Anterior cingulate cortex (tissue), 58 donors: ENCODE results near the gene STIM1.
A peak's percentile ranks its signal among the peaks of the same experiment; 100 is the strongest.
"Not testable (repeated sequence)": the region's sequence is repeated elsewhere in the genome, so short reads cannot be mapped to it uniquely, and the experiment has no call there.

ENCODE experiments used
- DNase-seq, 58 donors: peaks; one replicate each; lab custom pipeline; 2025; lab: John Stamatoyannopoulos, UW

Gene STIM1

DNA sequence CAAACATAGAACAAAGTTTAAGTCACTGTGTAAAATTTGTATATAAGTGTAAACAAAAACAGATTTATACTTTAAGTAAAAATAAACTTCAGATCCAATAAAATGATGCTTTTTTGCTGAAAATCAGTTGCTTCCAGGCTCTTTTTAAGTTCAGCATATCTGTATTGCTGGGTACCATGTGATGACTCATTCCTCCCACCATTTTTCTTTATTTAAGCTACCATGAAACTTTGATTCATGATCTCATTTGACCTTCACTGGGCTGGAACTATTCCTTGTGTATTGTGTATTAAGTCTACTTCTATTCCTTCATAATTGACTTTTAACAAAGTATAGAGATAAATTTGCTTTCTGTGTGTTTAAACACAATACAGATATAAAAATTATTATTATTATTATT lies 192.9 kb downstream of the STIM1 start:
- no peak for DNase-seq

DNA sequence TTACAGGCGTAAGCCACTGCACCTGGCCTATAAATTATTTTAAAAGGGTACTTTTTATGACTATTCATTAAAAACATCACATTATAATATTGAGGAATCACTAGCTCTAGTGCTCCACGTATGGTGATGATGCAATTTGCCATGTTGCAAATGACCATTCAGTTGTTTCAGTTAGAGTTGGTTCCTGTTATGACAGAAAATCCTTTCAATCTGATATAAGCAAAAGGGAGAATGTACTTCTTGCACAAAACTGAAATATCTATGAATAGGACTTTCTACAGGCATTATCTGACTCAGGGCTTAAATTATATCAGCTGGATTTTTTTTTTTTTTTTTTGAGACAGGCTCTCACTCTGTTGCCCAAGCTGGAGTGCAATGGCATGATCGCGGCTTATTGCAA lies 193.5 kb downstream of the STIM1 start:
- DNase-seq = no peak

GRCh38 chr11:4050138-4050537 lies 194.7 kb downstream of the STIM1 start:
- no peak for DNase-seq

DNA sequence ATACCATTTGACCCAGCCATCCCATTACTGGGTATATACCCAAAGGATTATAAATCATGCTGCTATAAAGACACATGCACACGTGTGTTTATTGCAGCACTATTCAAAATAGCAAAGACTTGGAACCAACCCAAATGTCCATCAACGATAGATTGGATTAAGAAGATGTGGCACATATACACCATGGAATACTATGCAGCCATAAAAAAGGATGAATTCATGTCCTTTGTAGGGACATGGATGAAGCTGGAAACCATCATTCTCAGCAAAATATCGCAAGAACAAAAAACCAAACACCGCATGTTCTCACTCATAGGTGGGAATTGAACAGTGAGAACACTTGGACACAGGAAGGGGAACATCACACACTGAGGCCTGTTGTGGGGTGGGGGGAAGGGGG lies 197.7 kb downstream of the STIM1 start:
- not testable (repeated sequence) for DNase-seq

GRCh38 chr11:4054643-4055042 lies 199.2 kb downstream of the STIM1 start:
- no peak for DNase-seq

- DNase-seq = no peak
Measured at GRCh38 chr11:4059424-4059823, 204.0 kb downstream of the STIM1 start.

- no peak for DNase-seq
Measured at GRCh38 chr11:4060182-4060923, 204.9 kb downstream of the STIM1 start.

DNA sequence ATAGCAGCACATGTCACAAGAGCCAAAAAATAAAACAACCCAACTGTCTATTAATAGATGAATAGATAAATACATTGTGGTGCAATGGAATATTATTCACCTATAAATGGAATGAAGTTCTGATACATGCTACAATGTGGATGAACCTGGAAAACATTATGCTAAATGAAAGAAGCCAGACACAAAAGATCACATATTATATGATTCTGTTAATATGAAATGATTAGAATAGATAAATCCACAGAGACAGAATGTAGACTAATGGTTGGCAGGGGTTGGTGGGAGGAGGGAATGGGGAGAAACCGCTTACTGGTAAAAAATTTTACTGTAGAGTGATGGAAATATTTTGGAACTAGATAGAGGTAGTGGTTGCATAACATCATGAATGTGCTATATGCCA lies 206.2 kb downstream of the STIM1 start:
- no peak for DNase-seq

GRCh38 chr11:4063348-4063747 lies 207.9 kb downstream of the STIM1 start:
- DNase-seq = no peak

DNA sequence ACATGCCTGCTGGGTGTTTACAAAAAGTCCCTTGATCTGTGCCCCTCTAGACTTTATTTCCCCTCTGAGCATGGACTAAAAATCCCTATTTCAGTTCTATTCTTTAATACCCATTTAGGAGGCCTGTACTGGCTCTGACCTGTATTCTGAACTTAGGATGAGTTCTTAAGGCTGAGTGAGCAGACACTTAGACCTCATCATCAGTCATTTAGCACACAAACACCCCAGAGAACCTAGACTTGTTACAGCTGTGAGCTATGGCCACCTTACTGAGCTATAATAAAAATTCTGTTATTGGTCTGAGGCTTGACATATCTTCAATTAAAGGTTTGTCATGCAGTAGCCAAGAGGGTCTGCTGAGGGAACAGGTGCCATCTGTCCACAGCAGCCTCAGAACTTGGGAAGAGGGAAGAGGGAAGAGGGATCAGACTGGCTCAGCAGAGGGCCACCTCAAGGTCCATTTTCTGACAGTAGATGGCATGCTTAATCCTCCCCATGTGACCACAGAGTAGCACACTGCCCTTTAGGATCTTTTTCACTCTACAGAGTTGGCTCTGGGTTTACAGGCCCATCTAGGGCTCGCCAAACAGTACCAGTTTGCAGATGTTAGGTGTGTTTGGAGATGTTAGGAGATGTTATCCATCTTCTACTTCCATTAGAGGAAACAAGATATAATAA lies 209.0 kb downstream of the STIM1 start:
- no peak for DNase-seq

GRCh38 chr11:4065086-4065485 lies 209.6 kb downstream of the STIM1 start:
- DNase-seq = no peak

GRCh38 chr11:4065601-4066377 lies 210.3 kb downstream of the STIM1 start:
- peak in 1 of 58 donors; percentile 4 for DNase-seq

DNA sequence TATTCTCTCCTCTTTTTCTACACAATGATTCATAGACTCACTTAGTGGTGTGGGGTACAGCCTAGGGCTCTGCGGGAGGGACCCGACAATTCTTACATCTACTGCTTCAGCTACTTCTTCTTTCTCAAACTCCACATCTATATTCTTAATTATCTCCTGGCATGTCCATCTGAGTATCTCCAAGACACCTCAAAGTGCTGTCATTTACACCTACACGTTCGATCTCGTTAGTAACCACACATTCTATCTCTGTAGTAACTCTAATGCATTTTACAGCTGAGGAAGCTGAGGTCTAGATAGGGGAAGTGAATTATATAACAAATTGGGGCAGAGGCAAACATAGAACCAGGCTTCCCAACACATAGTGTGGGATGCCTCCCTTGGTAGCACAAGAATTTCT lies 211.4 kb downstream of the STIM1 start:
- DNase-seq = no peak

DNA sequence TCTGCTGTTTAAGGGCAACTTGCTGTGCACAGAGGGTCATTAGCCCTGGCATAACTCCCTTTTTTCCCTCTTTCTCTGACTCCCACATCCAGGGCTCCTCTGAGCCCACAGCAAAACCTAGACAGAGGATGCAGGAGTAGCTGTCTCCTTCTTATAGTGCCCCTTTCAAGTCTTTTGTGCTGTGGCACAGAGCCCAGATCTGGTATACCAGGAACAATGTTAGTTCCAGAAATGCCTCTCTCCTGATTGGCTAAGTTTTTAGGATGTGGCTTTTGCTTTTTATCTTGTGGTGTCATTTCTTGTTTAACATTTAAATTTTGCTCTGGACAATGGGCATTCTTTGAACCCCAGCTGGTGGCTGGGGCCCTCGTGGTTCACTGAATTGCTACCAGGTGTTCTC lies 213.5 kb downstream of the STIM1 start:
- DNase-seq = no peak

- no peak for DNase-seq
Measured at GRCh38 chr11:4071325-4071724, 215.9 kb downstream of the STIM1 start.

DNA sequence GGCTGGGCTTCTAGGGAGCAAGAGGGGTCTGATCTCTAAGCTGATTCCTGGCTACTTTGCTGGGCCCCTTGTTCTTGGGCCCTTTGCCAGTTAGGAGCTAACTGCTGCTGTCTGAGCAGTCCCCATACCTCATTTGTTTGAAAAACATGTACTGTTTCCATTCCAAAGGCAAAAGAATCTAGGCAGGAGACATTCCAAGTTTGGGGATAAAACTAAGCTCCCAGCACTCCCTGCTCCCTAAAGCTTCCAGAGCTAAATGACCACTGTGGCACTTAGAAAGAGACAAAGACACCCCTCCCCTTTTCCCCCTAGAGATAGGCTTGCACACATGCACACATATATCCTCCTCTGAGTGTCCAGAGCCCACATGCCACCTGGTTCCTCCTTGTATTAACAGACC lies 216.4 kb downstream of the STIM1 start:
- no peak for DNase-seq

DNA sequence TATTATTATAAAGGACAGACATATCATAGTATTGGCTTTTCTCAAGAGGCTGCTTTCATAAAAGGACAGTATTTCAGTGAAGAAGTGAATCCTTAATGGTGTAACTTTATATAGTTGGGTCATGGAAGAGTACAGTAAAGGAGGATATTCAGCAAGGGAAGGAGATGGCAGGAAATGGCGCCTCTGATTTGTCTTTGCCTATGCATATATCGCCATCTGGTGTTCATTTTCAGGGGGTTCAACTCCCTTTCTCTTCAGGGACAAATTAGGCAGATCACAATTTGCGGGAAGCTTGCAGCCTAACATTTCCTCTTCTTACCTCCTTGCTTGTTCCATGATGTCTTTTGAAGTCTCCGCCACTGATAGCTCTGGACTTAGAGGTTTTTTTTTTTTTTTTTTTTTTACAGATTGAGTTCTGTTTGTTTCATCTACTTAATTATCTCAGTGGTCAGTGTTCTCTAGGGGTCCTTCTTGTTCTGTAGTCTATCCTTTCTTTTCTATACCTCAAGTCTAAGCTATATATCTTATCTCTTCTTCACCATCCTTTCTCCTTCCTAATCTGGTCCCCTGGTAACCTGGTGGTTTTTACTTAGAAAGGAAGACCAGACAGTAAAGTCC lies 217.3 kb downstream of the STIM1 start:
- peak in 32 of 58 donors; percentile 3 to 81 (median 24) for DNase-seq

DNA sequence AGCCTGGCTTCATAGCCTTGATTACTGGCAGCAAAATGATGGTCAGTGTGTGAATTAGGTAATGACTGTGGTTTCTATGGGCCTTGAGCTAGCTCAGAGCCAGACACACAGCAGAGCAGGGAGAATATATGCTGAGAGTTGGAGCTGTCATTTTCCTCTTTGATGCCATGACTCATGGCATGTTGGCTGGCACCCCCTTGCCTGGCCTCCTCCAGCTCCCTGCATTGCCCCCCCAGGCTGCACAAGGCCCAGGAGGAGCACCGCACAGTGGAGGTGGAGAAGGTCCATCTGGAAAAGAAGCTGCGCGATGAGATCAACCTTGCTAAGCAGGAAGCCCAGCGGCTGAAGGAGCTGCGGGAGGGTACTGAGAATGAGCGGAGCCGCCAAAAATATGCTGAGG lies 218.8 kb downstream of the STIM1 start:
- peak in 9 of 58 donors; percentile 6 to 32 (median 14) for DNase-seq

DNA sequence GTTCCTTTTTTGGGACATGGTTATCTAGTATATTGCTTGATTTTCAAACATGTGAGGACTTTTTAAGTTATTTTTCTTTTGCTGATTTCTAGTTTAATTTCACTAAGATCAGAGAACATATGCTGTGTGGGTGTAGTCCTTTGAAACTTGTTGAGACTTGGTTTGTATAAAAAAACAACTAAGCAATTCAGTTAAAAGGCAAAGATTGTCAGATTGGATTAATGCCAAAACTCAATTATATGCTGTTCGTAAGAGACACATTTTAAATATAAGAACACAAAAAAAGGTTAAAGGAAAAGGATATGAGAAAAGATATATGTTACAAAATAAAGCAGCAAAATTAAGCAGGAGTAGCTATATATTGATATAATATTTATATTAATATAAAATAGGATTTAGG lies 221.3 kb downstream of the STIM1 start:
- no peak for DNase-seq

GRCh38 chr11:4083198-4083597 lies 227.7 kb downstream of the STIM1 start:
- no peak for DNase-seq
